Measurements from ENCODE around the gene RCE1. TPM values are rescaled to one million over a fixed set of nuclear protein-coding genes. Genes with fewer than 3 reads are reported as not detected.

The RCE1 gene
- total and polyA plus RNA-seq, 2 donors from 2014 or later, result 13.8 to 22.3 TPM

GRCh38 chr11:66854729-66855211 is 11.5 kb downstream of the RCE1 start:
- intact Hi-C loops (cut with DNase I), result no loop called here
- Histone ChIP-seq H3K4me3 (ENCODE audit: low read length in 3 of 3) (no peak overlapping the region), H3K9ac (ENCODE audit: low read length in 3 of 3) (no peak overlapping the region), H3K27ac (ENCODE audit: low read depth in 2 of 2, low read length in 2 of 2) (no peak overlapping the region), H3K9me3 (ENCODE audit: control insufficient read depth in 2 of 3, insufficient read depth in 1 of 3, low read length in 3 of 3) (no peaks in the 10 kb centered on the region), H3K36me3 (ENCODE audit: control insufficient read depth in 2 of 3, insufficient read depth in 3 of 3, low read length in 3 of 3) (no peaks in the 10 kb centered on the region), H3K27me3 (ENCODE audit: control insufficient read depth, insufficient read depth, low read length) (no peaks in the 10 kb centered on the region), H3K4me1 (ENCODE audit: control insufficient read depth in 2 of 3, insufficient read depth in 2 of 3, low read depth in 1 of 3, low read length in 3 of 3) (peaks cover 0 to 5% (median 0%) of the 10 kb centered on the region in 3 donors)
- DNase-seq (peak in 2 of 5 donors; percentile 48 to 77), FAIRE-seq (no peak)
- TF ChIP-seq, protein P1, sequence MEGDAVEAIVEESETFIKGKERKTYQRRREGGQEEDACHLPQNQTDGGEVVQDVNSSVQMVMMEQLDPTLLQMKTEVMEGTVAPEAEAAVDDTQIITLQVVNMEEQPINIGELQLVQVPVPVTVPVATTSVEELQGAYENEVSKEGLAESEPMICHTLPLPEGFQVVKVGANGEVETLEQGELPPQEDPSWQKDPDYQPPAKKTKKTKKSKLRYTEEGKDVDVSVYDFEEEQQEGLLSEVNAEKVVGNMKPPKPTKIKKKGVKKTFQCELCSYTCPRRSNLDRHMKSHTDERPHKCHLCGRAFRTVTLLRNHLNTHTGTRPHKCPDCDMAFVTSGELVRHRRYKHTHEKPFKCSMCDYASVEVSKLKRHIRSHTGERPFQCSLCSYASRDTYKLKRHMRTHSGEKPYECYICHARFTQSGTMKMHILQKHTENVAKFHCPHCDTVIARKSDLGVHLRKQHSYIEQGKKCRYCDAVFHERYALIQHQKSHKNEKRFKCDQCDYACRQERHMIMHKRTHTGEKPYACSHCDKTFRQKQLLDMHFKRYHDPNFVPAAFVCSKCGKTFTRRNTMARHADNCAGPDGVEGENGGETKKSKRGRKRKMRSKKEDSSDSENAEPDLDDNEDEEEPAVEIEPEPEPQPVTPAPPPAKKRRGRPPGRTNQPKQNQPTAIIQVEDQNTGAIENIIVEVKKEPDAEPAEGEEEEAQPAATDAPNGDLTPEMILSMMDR (IDR thresholded peaks at IDR 0.05; ENCODE audit: borderline replicate concordance, extremely low read depth, insufficient read depth), result no peak

GRCh38 chr11:66855574-66856495 is 12.6 kb downstream of the RCE1 start:
- H3K9ac ChIP-seq (ENCODE audit: low read length in 3 of 3), result peak overlapping the region; percentile 54 to 71 (median 63)
- H3K36me3 ChIP-seq (ENCODE audit: control insufficient read depth in 2 of 3, insufficient read depth in 3 of 3, low read length in 3 of 3), result no peaks in the 10 kb centered on the region
- H3K27me3 ChIP-seq (ENCODE audit: control insufficient read depth, insufficient read depth, low read length), result no peaks in the 10 kb centered on the region
- FAIRE-seq, result no peak
- peak; percentile 93 to 98 (median 96) for DNase-seq
- peak overlapping the region; percentile 71 to 79 (median 72) for H3K4me3 ChIP-seq (ENCODE audit: low read length in 3 of 3)
- no peaks in the 10 kb centered on the region for H3K9me3 ChIP-seq (ENCODE audit: control insufficient read depth in 2 of 3, insufficient read depth in 1 of 3, low read length in 3 of 3)
- TF ChIP-seq, protein P1 (IDR thresholded peaks at IDR 0.05; ENCODE audit: borderline replicate concordance, extremely low read depth, insufficient read depth), result no peak
- intact Hi-C loops (cut with DNase I), result no loop called here
- H3K27ac ChIP-seq (ENCODE audit: low read depth in 2 of 2, low read length in 2 of 2), result peak overlapping the region; percentile 78 to 81
- H3K4me1 ChIP-seq (ENCODE audit: control insufficient read depth in 2 of 3, insufficient read depth in 2 of 3, low read depth in 1 of 3, low read length in 3 of 3), result peaks cover 0 to 5% (median 0%) of the 10 kb centered on the region in 3 donors

DNA sequence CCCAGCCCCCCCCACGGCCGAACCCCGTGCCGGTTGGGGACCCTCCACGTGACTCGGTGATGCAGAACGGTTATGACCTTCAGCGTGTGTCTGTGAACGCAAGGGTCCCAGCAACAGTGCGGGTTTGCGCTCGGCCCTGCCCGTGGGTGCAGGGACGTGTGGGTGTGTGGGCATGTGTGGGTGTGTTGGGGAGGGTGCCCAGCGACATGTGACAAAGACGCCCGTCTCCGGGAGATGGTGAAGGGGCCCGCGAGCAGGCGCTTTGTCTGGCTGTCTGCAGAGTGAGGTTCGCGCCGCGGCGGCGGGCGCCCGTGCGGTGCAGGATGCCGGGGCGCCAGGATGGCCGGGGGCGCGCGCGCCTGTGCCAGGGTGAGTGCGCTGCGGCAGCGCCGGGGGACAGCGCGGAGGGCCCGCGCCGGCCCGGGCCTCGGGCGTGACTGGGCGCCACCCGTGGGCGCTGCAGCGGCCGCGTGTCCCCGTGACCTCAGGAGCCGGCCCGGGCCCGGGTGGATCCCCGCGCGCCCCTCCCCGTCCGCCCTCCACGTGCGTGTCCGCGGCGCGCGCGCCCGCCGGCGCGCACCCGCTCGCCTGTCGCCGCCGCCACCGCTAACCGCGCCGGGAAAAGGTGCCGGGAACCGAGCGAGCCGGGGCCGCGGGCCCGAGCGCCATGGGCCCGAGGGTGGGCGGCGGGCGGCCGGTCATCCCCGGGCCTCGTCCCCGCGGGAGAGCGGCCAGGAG is 13.4 kb downstream of the RCE1 start, which contains the start of gene LRFN4:
TSS of gene LRFN4 (plus strand) at position 569 of the 738 bp plus-strand sequence. CDS start 681 bp downstream, outside the sequence.
- no peaks in the 10 kb centered on the region for H3K27me3 ChIP-seq (ENCODE audit: control insufficient read depth, insufficient read depth, low read length)
- TF ChIP-seq, protein P1 (IDR thresholded peaks at IDR 0.05; ENCODE audit: borderline replicate concordance, extremely low read depth, insufficient read depth), result no peak
- no peaks in the 10 kb centered on the region for H3K36me3 ChIP-seq (ENCODE audit: control insufficient read depth in 2 of 3, insufficient read depth in 3 of 3, low read length in 3 of 3)
- H3K9me3 ChIP-seq (ENCODE audit: control insufficient read depth in 2 of 3, insufficient read depth in 1 of 3, low read length in 3 of 3), result no peaks in the 10 kb centered on the region
- H3K9ac ChIP-seq (ENCODE audit: low read length in 3 of 3), result peak within 1 kb of the TSS; percentile 54 to 71 (median 63)
- intact Hi-C loops (cut with DNase I), result no loop called here
- peak within 1 kb of the TSS; percentile 71 to 79 (median 72) for H3K4me3 ChIP-seq (ENCODE audit: low read length in 3 of 3)
- peak within 1 kb of the TSS; percentile 78 to 81 for H3K27ac ChIP-seq (ENCODE audit: low read depth in 2 of 2, low read length in 2 of 2)
- peaks cover 0 to 5% (median 0%) of the 10 kb centered on the region in 3 donors for H3K4me1 ChIP-seq (ENCODE audit: control insufficient read depth in 2 of 3, insufficient read depth in 2 of 3, low read depth in 1 of 3, low read length in 3 of 3)
- DNase-seq (peak in 2 of 5 donors; percentile 20 to 76), FAIRE-seq (no peak)
